Measurements from ENCODE around the gene ARPC2. TPM values are rescaled to one million over a fixed set of nuclear protein-coding genes. Genes with fewer than 3 reads are reported as not detected.

The ARPC2 gene
- total and polyA plus RNA-seq, 2 of the 13 experiments (the other 11 are each of a cell fraction or from before 2014, with no cell fraction given), result 168 to 303 TPM

GRCh38 chr2:218301176-218301819 is 84.3 kb downstream of the ARPC2 start (continued):
- TF ChIP-seq EP300 (IDR thresholded peaks at IDR 0.05; ENCODE audit: low read depth in 2 of 2, low read length in 2 of 2), result no peak
- 0 out of 2 replicates have a peak, but pooled peaks have one; percentile 46 for TF ChIP-seq EP300 (CRISPR knock-in tag; IDR thresholded peaks at IDR 0.05; ENCODE audit: borderline replicate concordance)
- TF ChIP-seq MAF1 (CRISPR knock-in tag; IDR thresholded peaks at IDR 0.05; ENCODE audit: borderline replicate concordance), result 0 out of 2 replicates have a peak, but pooled peaks have one; percentile 33
- peak; percentile 79 for TF ChIP-seq ZFX (CRISPR knock-in tag; IDR thresholded peaks at IDR 0.05; ENCODE audit: low read depth)
- TF ChIP-seq KDM1A (CRISPR knock-in tag; IDR thresholded peaks at IDR 0.05), result peak; percentile 78
- no peak for TF ChIP-seq ZBTB21 (CRISPR knock-in tag; IDR thresholded peaks at IDR 0.05)
- TF ChIP-seq HBP1 (CRISPR knock-in tag; IDR thresholded peaks at IDR 0.05; ENCODE audit: low read depth), result 0 out of 2 replicates have a peak, but pooled peaks have one; percentile 43
- peak; percentile 69; the same call in 1 of the 2 replicates for TF ChIP-seq TSC22D2 (CRISPR knock-in tag; IDR thresholded peaks at IDR 0.05; ENCODE audit: borderline replicate concordance)
- TF ChIP-seq ZFY (CRISPR knock-in tag; IDR thresholded peaks at IDR 0.05), result peak; percentile 57
- TF ChIP-seq PRPF4 (IDR thresholded peaks at IDR 0.05; ENCODE audit: low read depth, low read length, poor library complexity, severe bottlenecking), result no peak
- TF ChIP-seq HDAC2 (CRISPR knock-in tag; IDR thresholded peaks at IDR 0.05), result peak; percentile 67; the same call in 1 of the 2 replicates
- peak; percentile 77 for TF ChIP-seq ZEB1 (IDR thresholded peaks at IDR 0.05; ENCODE audit: insufficient replicate concordance, low read depth)
- TF ChIP-seq SALL2 (CRISPR knock-in tag; IDR thresholded peaks at IDR 0.05), result peak; percentile 57; the same call in 1 of the 2 replicates
- no peak; the same call in 1 of the 2 replicates for TF ChIP-seq ZSCAN12 (CRISPR knock-in tag; IDR thresholded peaks at IDR 0.05)
- TF ChIP-seq ZNF275 (CRISPR knock-in tag; IDR thresholded peaks at IDR 0.05; ENCODE audit: borderline replicate concordance), result no peak
- TF ChIP-seq YY1 (IDR thresholded peaks at IDR 0.05; ENCODE audit: insufficient read depth, insufficient replicate concordance, low read depth, low read length), result peak; percentile 60
- 0 out of 2 replicates have a peak, but pooled peaks have one; percentile 37 for TF ChIP-seq ZNF33B (CRISPR knock-in tag; IDR thresholded peaks at IDR 0.05)
- peak; percentile 85; the same call in 1 of the 2 replicates for TF ChIP-seq ZNF136 (CRISPR knock-in tag; IDR thresholded peaks at IDR 0.05; ENCODE audit: low read depth)
- peak; percentile 90 for TF ChIP-seq ZNF331 (CRISPR knock-in tag; IDR thresholded peaks at IDR 0.05)
- peak; percentile 46; the same call in 1 of the 2 replicates for TF ChIP-seq RFXAP (CRISPR knock-in tag; IDR thresholded peaks at IDR 0.05; ENCODE audit: borderline replicate concordance)
- peak; percentile 60; the same call in 1 of the 2 replicates for TF ChIP-seq ZNF598 (CRISPR knock-in tag; IDR thresholded peaks at IDR 0.05; ENCODE audit: borderline replicate concordance)
- TF ChIP-seq HNF1B (CRISPR knock-in tag; IDR thresholded peaks at IDR 0.05), result peak; percentile 86
- no peak for TF ChIP-seq ZNF251 (CRISPR knock-in tag; IDR thresholded peaks at IDR 0.05)
- TF ChIP-seq ZNF414 (CRISPR knock-in tag; IDR thresholded peaks at IDR 0.05), result no peak
- TF ChIP-seq YEATS2 (CRISPR knock-in tag; IDR thresholded peaks at IDR 0.05; ENCODE audit: borderline replicate concordance), result peak; percentile 71; the same call in 1 of the 2 replicates
- no peak for TF ChIP-seq GPN1 (CRISPR knock-in tag; IDR thresholded peaks at IDR 0.05; ENCODE audit: borderline replicate concordance)
